Neural cell (in vitro differentiated cells): ENCODE results near the gene DPH6.

ENCODE experiments used
- EP300 ChIP-seq: fragments of 450-650 bp; conservative IDR thresholded peaks from 2 replicates; pipeline ENCODE4 v1.6.1; 2014; ENCODE audit warnings: antibody characterized with exemption, mild to moderate bottlenecking, moderate library complexity; ENCODE audit not compliant: poor library complexity, severe bottlenecking
- EZH2 ChIP-seq: fragments of 200-600, 300-800 bp; shearing (Covaris generic), sonication (generic); IDR thresholded peaks from 2 replicates; pipeline ENCODE4 v1.6.1; 2014; ENCODE audit warnings: antibody characterized with exemption, low read length, borderline replicate concordance, mild to moderate bottlenecking; ENCODE audit not compliant: insufficient read depth, poor library complexity, severe bottlenecking
- POLR2AphosphoS5 ChIP-seq: IDR thresholded peaks from 2 replicates; pipeline ENCODE4 v1.6.1; 2012
- RAD21 ChIP-seq: fragments of 450-650 bp; conservative IDR thresholded peaks from 2 replicates; pipeline ENCODE4 v1.6.1; 2014; ENCODE audit warnings: antibody characterized with exemption, mild to moderate bottlenecking, moderate library complexity
- SMC3 ChIP-seq: fragments of 450-650 bp; conservative IDR thresholded peaks from 2 replicates; pipeline ENCODE4 v1.6.1; 2014; ENCODE audit warnings: antibody characterized with exemption, mild to moderate bottlenecking, moderate library complexity; ENCODE audit not compliant: poor library complexity
- TF ChIP-seq, protein P1 (sequence below): IDR thresholded peaks from 2 replicates; pipeline ENCODE4 v1.6.1; 2012; ENCODE audit warnings: borderline replicate concordance
- TF ChIP-seq, protein P2 (sequence below): fragments of 450-650 bp; IDR thresholded peaks from 2 replicates; pipeline ENCODE4 v1.5.1; 2014; ENCODE audit warnings: antibody characterized with exemption, mild to moderate bottlenecking, moderate library complexity; ENCODE audit not compliant: poor library complexity, severe bottlenecking

DNA sequence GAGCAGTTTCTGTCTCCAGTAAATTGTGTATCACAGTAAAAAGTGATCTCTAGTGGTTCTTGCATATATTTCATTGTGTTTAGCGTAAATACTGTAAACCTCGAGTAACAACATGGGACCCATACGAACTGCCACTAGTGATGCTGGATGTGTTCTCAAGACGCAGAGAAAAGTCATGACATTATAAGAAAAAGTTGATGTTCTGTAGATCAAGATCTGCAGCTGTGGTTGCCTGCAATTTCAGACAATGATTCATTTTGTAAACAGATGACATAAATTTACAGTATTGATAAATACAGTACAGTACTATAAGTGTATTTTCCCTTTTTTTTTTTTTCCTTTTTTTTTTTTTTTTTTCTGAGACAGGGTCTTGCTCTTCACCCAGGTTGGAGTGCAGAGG, 100.1 kb downstream of the DPH6 start:
- TF ChIP-seq, protein P1, sequence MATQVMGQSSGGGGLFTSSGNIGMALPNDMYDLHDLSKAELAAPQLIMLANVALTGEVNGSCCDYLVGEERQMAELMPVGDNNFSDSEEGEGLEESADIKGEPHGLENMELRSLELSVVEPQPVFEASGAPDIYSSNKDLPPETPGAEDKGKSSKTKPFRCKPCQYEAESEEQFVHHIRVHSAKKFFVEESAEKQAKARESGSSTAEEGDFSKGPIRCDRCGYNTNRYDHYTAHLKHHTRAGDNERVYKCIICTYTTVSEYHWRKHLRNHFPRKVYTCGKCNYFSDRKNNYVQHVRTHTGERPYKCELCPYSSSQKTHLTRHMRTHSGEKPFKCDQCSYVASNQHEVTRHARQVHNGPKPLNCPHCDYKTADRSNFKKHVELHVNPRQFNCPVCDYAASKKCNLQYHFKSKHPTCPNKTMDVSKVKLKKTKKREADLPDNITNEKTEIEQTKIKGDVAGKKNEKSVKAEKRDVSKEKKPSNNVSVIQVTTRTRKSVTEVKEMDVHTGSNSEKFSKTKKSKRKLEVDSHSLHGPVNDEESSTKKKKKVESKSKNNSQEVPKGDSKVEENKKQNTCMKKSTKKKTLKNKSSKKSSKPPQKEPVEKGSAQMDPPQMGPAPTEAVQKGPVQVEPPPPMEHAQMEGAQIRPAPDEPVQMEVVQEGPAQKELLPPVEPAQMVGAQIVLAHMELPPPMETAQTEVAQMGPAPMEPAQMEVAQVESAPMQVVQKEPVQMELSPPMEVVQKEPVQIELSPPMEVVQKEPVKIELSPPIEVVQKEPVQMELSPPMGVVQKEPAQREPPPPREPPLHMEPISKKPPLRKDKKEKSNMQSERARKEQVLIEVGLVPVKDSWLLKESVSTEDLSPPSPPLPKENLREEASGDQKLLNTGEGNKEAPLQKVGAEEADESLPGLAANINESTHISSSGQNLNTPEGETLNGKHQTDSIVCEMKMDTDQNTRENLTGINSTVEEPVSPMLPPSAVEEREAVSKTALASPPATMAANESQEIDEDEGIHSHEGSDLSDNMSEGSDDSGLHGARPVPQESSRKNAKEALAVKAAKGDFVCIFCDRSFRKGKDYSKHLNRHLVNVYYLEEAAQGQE = no peak
- TF ChIP-seq, protein P2, sequence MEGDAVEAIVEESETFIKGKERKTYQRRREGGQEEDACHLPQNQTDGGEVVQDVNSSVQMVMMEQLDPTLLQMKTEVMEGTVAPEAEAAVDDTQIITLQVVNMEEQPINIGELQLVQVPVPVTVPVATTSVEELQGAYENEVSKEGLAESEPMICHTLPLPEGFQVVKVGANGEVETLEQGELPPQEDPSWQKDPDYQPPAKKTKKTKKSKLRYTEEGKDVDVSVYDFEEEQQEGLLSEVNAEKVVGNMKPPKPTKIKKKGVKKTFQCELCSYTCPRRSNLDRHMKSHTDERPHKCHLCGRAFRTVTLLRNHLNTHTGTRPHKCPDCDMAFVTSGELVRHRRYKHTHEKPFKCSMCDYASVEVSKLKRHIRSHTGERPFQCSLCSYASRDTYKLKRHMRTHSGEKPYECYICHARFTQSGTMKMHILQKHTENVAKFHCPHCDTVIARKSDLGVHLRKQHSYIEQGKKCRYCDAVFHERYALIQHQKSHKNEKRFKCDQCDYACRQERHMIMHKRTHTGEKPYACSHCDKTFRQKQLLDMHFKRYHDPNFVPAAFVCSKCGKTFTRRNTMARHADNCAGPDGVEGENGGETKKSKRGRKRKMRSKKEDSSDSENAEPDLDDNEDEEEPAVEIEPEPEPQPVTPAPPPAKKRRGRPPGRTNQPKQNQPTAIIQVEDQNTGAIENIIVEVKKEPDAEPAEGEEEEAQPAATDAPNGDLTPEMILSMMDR = no peak
- TF ChIP-seq POLR2AphosphoS5 (no peak), RAD21 (no peak), EZH2 (no peak), SMC3 (no peak), EP300 (no peak)
